ENCODE measurements around the gene E2F6. TPM values are rescaled to one million over a fixed set of nuclear protein-coding genes. Genes with fewer than 3 reads are reported as not detected.
"Not testable (repeated sequence)": the region's sequence is repeated elsewhere in the genome, so short reads cannot be mapped to it uniquely, and the experiment has no call there.

E2F6 gene
- polyA plus RNA-seq, 3 donors: 20.2 to 23.4 (median 21.0) TPM

DNA sequence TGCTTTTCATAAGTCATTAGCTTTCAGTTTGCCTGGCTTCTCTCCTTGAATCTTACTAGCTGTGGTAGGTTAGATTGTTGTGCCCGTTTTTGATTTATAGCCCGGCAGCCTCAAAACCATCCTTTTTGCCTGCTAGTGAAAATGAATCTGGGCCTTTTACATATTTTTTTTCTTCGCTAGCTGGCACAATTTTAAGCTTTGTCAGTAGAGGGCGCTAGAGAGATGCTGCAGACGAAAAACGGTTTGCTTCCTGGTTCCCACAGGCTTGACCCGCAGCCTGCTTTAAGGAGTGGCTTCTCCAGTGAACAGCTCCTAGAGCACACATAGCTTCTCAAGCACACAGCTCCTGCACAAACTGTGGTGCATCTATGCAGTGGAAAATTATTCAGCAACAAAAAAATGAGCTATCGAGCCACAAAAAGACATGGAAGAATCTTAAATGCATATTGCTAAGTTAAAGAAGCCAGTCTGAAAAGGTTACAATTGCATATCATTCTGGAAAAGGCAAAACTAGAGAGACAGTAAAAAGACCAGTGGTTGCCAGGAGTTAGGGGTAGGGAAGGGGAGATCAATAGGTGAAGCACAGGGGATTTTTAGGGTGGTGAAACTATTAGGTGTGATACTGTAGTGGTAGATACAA, 47.9 kb downstream of the E2F6 start:
- DNase-seq: no peak

GRCh38 chr2:11416931-11417330, 49.0 kb downstream of the E2F6 start:
- no peak for DNase-seq

- DNase-seq: no peak
These were observed 49.8 kb downstream of the E2F6 start for GRCh38 chr2:11416186-11416585.

- no peak for DNase-seq
These were observed 51.4 kb downstream of the E2F6 start for GRCh38 chr2:11414372-11415124.

DNA sequence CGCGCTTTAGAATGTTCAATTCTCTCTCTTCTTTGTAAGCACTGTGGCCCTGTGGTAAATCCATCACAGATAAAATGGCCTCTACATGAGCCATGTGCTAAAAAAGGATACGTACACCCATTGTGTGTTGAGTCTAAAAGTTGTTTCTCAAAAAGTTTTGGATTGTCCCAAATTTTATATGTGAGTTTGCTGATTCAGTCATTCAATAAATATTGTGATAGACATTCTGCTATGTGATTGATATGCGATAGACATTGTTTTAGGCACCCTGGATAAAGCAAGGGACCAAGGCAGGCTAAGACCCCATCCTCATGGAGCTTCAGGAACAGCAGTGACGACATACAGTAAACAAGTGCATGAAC, 53.5 kb downstream of the E2F6 start:
- no peak for DNase-seq

- DNase-seq: no peak
These were observed 54.1 kb downstream of the E2F6 start for GRCh38 chr2:11411768-11412448.

DNA sequence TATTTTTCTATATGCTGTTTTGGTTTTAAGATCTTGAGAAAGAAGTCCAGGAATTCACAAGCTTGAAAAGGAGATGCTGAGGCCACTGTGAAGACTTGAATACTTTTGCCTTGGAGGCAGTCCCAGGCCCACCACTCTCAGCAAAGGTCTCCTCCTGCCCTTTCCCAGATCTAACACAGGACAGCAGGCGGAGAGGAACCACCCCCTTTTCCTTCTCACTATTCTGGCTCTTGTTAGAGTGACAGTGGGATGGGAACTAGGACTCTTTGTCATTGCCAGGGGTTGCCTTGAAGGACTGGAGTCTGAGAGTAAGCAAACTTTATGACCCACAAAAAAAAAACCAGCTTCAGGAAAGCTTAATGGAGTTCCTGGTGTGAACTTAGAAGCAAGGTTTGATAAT, 54.7 kb downstream of the E2F6 start:
- no peak for DNase-seq

GRCh38 chr2:11410101-11410500, 55.9 kb downstream of the E2F6 start:
- no peak for DNase-seq

DNA sequence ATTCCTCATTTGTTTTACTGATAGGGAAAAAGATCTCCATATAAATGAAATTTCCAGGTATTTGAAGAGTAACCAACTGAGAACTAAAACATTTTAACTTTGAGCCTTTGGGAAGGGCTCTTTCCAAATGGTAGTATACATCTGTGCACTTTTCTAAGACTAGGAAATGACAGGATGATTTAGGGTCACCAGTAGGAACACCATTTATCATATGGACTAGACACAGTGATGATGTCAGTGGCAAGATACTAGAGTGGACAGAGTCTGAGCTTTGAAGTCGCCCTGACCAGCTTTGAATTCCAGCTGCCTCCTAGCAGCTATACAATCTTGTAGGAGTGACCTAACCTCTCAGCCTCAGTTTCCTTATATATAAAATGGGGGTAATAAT, 56.4 kb downstream of the E2F6 start:
- DNase-seq: no peak

- DNase-seq: no peak
These were observed 56.9 kb downstream of the E2F6 start for GRCh38 chr2:11408959-11409571.

DNA sequence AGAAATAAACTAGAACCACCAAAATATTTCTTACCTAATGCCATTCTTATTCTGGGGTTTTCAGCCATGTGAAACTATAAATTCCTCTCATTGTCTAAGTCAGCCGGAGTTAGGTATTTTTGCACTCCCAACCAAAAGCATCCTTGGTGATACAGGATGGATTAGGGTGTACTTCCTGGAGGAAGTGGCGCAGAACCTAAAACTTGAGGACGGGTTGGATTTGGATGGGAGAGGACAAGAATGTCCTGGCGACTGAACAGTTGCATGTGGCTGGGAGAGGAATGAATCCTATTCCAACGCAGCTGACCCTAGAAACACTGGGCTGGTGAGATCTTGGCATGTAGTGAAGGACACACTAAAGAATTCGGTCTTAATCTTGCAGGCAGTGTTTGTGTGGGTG, 58.5 kb downstream of the E2F6 start:
- no peak for DNase-seq

DNA sequence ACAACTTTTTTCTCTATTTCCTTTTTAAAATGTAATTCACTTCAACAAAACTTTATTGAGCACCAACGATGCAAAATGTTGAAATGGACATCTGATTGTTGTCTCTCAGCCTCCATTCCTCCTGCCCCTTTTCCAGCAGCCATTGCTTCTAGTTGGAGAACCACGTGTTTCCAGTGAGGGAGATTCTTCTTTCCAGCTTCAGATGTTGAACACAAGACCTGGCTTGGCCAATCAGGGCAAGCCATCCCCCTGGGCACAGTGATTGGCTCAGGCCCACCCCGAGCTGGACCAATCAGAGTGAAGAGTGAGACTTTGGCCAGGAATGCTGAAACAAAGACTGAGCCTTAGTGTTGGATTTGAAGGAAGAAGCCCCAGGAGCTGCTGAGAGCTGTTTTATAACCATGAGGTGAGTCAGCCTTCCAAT, 59.0 kb downstream of the E2F6 start:
- DNase-seq: no peak

DNA sequence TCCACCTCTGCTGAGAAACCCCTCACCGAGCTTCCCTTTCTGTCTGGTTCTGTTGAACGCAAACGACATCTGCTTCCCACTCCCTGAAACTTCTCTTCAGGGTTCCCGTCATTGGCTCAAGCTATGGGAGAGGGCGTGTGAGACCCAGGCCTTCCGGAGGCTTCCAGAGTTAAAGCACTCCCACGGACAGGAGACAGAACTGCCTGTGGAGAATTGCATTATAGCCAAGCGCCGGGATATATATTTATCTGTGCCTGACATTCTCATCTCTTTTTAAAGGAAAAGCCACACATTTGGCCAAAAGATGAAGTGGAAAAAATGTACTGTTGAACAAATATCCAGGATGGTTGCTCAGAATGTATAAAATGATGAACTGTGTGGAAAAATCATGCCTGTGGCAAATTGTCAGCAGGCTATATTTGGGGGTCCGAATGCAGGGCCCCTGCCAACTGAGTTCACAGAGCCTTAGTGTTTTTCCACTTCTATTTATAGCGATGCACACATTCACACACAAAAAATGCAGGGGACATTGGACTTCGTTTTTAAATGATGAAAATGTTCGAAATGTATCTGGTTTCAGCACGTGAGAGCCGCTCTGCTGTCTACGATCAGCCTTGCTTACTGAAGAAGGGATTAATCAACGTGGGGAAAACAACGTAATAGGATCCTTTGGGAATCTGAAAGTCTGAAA, 59.5 kb downstream of the E2F6 start:
- no peak for DNase-seq

GRCh38 chr2:11405599-11406266, 60.2 kb downstream of the E2F6 start:
- no peak for DNase-seq

DNA sequence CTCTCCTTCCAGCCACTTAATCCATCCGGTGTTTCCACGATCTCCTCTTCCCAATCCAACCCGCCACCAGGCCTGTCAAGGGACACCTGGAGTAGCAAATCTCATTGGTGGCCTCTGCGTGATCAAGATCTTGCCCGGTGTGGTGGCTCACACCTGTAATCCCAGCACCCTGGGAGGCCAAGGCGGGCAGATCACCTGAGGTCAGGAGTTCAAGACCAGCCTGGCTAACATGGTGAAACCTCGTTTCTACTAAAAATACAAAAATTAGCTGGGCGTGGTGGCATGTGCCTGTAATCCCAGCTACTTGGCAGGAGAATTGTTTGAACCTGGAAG, 60.9 kb downstream of the E2F6 start:
- not testable (repeated sequence) for DNase-seq

- no peak for DNase-seq
These were observed 61.4 kb downstream of the E2F6 start for GRCh38 chr2:11404376-11405073.

- DNase-seq: no peak
These were observed 63.5 kb downstream of the E2F6 start for GRCh38 chr2:11402436-11402835.

DNA sequence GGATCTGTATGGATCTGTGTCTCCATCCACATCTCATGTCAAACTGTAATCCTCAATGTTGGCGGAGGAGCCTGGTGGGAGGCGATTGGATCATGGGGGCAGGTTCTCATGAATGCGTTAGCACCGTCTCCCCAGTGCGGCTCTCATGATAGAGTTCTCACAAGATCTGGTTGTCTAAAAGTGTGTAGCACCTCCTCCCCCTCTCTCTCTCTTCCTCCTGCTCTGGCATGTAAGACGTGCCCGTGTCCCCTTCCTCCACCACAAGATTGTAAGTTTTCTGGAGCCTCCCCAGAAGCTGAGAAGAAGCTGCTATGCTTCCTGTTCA, 66.6 kb downstream of the E2F6 start:
- DNase-seq: no peak

GRCh38 chr2:11398750-11399437, 67.1 kb downstream of the E2F6 start:
- DNase-seq: no peak

DNA sequence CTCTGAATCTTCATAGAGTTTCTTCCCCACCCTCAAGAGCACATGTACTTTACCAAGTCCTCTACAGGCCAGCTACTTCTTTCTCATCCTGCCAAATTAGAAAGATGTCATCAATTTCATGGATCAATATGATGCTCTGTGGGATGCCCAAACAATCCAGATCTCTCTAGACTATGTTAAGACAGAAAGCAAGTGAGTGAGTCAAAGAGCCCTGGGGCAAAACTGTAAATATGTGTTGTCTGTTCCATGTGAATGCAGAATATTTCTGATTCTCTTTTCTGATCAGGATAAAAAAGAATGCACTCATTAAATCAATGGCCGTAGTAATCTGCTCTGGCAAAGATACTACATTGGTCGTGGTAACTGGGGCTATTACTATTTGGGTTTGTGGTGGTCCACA, 68.4 kb downstream of the E2F6 start:
- DNase-seq: no peak
